Neural crest cell (in vitro differentiated cells): Measurements from ENCODE around the gene TNP2. TPM values are rescaled to one million over a fixed set of nuclear protein-coding genes. Genes with fewer than 3 reads are reported as not detected.
A peak's percentile ranks its signal among the peaks of the same experiment; 100 is the strongest.

Experiments used
- DNase-seq: peaks from one replicate; pipeline ENCODE4 v3.0.0; 2021; ENCODE audit warnings: low read depth, mixed read lengths, low spot score
- H3K27ac Mint-ChIP-seq: one replicate; pipeline ENCODE4 v1.8.0; 2021; ENCODE audit warnings: mild to moderate bottlenecking, mixed read lengths; ENCODE audit not compliant: unreplicated experiment
- H3K27me3 Mint-ChIP-seq: 2 replicates; pipeline ENCODE4 v1.8.0; 2021; ENCODE audit warnings: low read depth, mild to moderate bottlenecking, mixed read lengths
- H3K36me3 Mint-ChIP-seq: 2 replicates; pipeline ENCODE4 v1.8.0; 2021; ENCODE audit warnings: low read depth, mild to moderate bottlenecking, mixed read lengths
- H3K4me1 Mint-ChIP-seq: 2 replicates; pipeline ENCODE4 v1.8.0; 2021; ENCODE audit warnings: mixed read lengths
- H3K4me3 Mint-ChIP-seq: one replicate; pipeline ENCODE4 v1.8.0; 2021; ENCODE audit warnings: mild to moderate bottlenecking, mixed read lengths
- H3K9me3 Mint-ChIP-seq: 2 replicates; pipeline ENCODE4 v1.8.0; 2021; ENCODE audit warnings: mixed read lengths
- CTCF ChIP-seq: fragments of 200-600 bp; sonication (generic); conservative IDR thresholded peaks from 2 replicates; pipeline ENCODE4 v1.5.0; 2021; ENCODE audit warnings: antibody characterized with exemption, mild to moderate bottlenecking
- total RNA-seq: library from RNA; stranded (reverse); gene quantifications from 2 replicates; pipeline ENCODE4 v1.2.1, GENCODE V29; 2021

Gene TNP2
- total RNA-seq, 1 donor from 2014 or later: not detected

- H3K36me3 Mint-ChIP-seq: no peaks in the 10 kb centered on the region
- peak; percentile 61 for DNase-seq
- TF ChIP-seq CTCF: peak; percentile 73
- H3K27ac Mint-ChIP-seq: no peak overlapping the region
- H3K27me3 Mint-ChIP-seq: peaks cover 35% of the 10 kb centered on the region
- peak overlapping the region; percentile 99 for H3K4me3 Mint-ChIP-seq
- H3K9me3 Mint-ChIP-seq: no peaks in the 10 kb centered on the region
- H3K4me1 Mint-ChIP-seq: peaks cover 6% of the 10 kb centered on the region
These were observed 11.8 kb downstream of the TNP2 start for GRCh38 chr16:11257131-11257938.

GRCh38 chr16:11256661-11257130 is 12.4 kb downstream of the TNP2 start:
- H3K4me1 Mint-ChIP-seq: peaks cover 6% of the 10 kb centered on the region
- DNase-seq: no peak
- no peaks in the 10 kb centered on the region for H3K9me3 Mint-ChIP-seq
- peaks cover 35% of the 10 kb centered on the region for H3K27me3 Mint-ChIP-seq
- peak overlapping the region; percentile 93 for H3K27ac Mint-ChIP-seq
- no peak for TF ChIP-seq CTCF
- peak overlapping the region; percentile 99 for H3K4me3 Mint-ChIP-seq
- H3K36me3 Mint-ChIP-seq: no peaks in the 10 kb centered on the region

GRCh38 chr16:11255737-11256660 is 13.1 kb downstream of the TNP2 start, which contains the start of gene SOCS1:
TSS of gene SOCS1 (minus strand) at chr16:11256204. CDS start at chr16:11255478, 726 bp downstream.
- H3K27ac Mint-ChIP-seq: peak within 1 kb of the TSS; percentile 93
- no peaks in the 10 kb centered on the region for H3K9me3 Mint-ChIP-seq
- peaks cover 35% of the 10 kb centered on the region for H3K27me3 Mint-ChIP-seq
- peak; percentile 94 for TF ChIP-seq CTCF
- peak; percentile 82 for DNase-seq
- H3K4me1 Mint-ChIP-seq: peaks cover 6% of the 10 kb centered on the region
- no peaks in the 10 kb centered on the region for H3K36me3 Mint-ChIP-seq
- peak within 1 kb of the TSS; percentile 99 for H3K4me3 Mint-ChIP-seq

GRCh38 chr16:11254913-11255736 is 14.0 kb downstream of the TNP2 start:
- Mint-ChIP-seq H3K4me3 (peak overlapping the region; percentile 76), H3K36me3 (no peaks in the 10 kb centered on the region), H3K27ac (no peak overlapping the region), H3K9me3 (no peaks in the 10 kb centered on the region), H3K27me3 (peaks cover 35% of the 10 kb centered on the region), H3K4me1 (peaks cover 6% of the 10 kb centered on the region)
- TF ChIP-seq CTCF: peak; percentile 38
- DNase-seq: peak; percentile 28
